Nephron (organoid): Measurements from ENCODE around the gene PTPRD.

Source experiments
- H3K27ac Mint-ChIP-seq, 3 experiments: 2 replicates each; pipeline ENCODE4 v1.8.0; 2020; ENCODE audit warnings: mixed read lengths in 3 of 3, mild to moderate bottlenecking in 2 of 3, moderate library complexity in 1 of 3
- H3K27me3 Mint-ChIP-seq: 2 replicates; pipeline ENCODE4 v1.8.0; 2021; ENCODE audit warnings: low read depth, mild to moderate bottlenecking, moderate library complexity, mixed read lengths
- H3K36me3 Mint-ChIP-seq: 2 replicates; pipeline ENCODE4 v1.8.0; 2020; ENCODE audit warnings: low read depth, mixed read lengths
- H3K4me1 Mint-ChIP-seq: 2 replicates; pipeline ENCODE4 v1.8.0; 2020; ENCODE audit warnings: mixed read lengths
- H3K4me3 Mint-ChIP-seq, 3 experiments: 2 replicates each; pipeline ENCODE4 v1.8.0; 2020; ENCODE audit warnings: mild to moderate bottlenecking in 3 of 3, mixed read lengths in 3 of 3, moderate library complexity in 2 of 3
- H3K9me3 Mint-ChIP-seq: 2 replicates; pipeline ENCODE4 v1.8.0; 2020; ENCODE audit warnings: mixed read lengths
- CTCF ChIP-seq, 3 experiments: fragments of 200-600 bp; sonication (generic); IDR thresholded peaks; one replicate each; pipeline ENCODE4 v1.5.0; 2021; ENCODE audit warnings: antibody characterized with exemption in 3 of 3; ENCODE audit not compliant: unreplicated experiment in 3 of 3

PTPRD gene

DNA sequence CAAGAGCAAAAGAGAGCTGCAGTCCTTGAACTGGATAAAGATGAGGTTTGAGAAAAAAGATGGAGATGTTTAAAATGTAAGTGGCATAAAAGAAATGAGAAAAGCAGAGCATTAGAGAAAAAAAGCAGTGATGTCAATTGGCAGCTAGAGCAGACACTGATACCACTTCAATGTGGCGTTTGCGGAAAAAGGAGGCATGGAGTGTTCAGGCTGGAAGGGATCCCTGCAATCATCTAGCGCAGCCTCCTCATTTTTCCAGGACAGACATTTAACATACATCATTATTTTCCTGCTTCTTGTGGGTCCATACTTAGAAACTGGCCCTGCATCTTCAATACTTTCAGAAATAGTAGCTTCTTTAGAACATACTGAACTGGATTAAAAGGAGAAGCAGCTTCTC lies 563.8 kb downstream of the PTPRD start:
- TF ChIP-seq CTCF (IDR thresholded peaks at IDR 0.05; ENCODE audit: unreplicated experiment in 3 of 3): no peak
- H3K36me3 Mint-ChIP-seq: no peaks in the 10 kb centered on the region
- no peak overlapping the region for H3K4me3 Mint-ChIP-seq
- peaks cover 4% of the 10 kb centered on the region for H3K27me3 Mint-ChIP-seq
- H3K9me3 Mint-ChIP-seq: no peaks in the 10 kb centered on the region
- H3K27ac Mint-ChIP-seq: no peak overlapping the region
- no peaks in the 10 kb centered on the region for H3K4me1 Mint-ChIP-seq

GRCh38 chr9:10045598-10045997 lies 567.2 kb downstream of the PTPRD start:
- H3K36me3 Mint-ChIP-seq: no peaks in the 10 kb centered on the region
- H3K4me1 Mint-ChIP-seq: peaks cover 5% of the 10 kb centered on the region
- TF ChIP-seq CTCF (IDR thresholded peaks at IDR 0.05; ENCODE audit: unreplicated experiment in 3 of 3): peak; percentile 52 to 62 (median 57)
- H3K27me3 Mint-ChIP-seq: peaks cover 4% of the 10 kb centered on the region
- no peak overlapping the region for H3K27ac Mint-ChIP-seq
- no peak overlapping the region for H3K4me3 Mint-ChIP-seq
- no peaks in the 10 kb centered on the region for H3K9me3 Mint-ChIP-seq

DNA sequence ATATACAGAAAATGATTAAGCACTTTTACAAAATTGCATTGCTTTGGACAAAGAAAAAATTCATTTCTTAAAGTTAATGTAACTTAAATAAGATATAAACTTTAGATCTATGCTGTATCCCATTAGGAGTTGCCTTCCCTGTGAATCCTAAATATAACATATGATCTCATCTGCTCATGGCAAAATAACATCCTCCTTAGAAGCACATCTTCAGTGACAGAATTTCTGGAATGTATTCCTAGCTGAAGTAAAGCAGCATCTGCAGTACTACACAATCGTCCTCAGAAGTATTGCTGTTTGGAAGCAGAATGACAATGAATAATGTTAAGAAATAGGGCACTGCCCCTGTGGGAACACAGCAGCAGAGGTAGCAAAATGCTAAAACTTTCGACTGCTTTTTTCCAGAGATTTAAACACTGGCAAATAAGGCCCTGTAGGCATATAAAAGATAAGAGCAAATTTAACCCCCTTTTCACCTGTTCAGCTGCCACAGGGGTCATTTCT lies 571.0 kb downstream of the PTPRD start:
- H3K4me3 Mint-ChIP-seq: no peak overlapping the region
- H3K27ac Mint-ChIP-seq: no peak overlapping the region
- no peak for TF ChIP-seq CTCF (IDR thresholded peaks at IDR 0.05; ENCODE audit: unreplicated experiment in 3 of 3)
- H3K27me3 Mint-ChIP-seq: no peaks in the 10 kb centered on the region
- H3K4me1 Mint-ChIP-seq: peaks cover 5% of the 10 kb centered on the region
- H3K9me3 Mint-ChIP-seq: no peaks in the 10 kb centered on the region
- no peaks in the 10 kb centered on the region for H3K36me3 Mint-ChIP-seq

DNA sequence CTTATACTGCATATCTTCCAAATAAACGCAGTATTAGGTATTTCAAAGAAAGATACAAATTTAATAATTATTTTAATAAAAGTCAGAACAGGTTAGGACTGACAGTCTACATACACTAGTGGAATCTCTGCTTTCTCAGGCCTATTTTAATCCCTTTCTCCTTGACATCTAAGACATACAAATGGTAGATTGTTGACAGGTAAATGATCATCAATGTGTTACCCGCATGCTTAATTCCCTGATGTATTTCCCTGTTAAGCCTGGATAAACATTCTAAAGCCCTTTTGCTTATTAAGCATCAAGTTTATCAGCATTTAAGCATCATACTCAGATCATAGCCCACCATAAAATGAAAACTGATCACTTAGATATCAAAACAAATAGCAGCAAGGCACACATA lies 576.7 kb downstream of the PTPRD start:
- Mint-ChIP-seq H3K27me3 (peaks cover 3% of the 10 kb centered on the region), H3K27ac (no peak overlapping the region), H3K36me3 (no peaks in the 10 kb centered on the region), H3K9me3 (no peaks in the 10 kb centered on the region), H3K4me1 (no peaks in the 10 kb centered on the region), H3K4me3 (no peak overlapping the region)
- TF ChIP-seq CTCF (IDR thresholded peaks at IDR 0.05; ENCODE audit: unreplicated experiment in 3 of 3): no peak

- Mint-ChIP-seq H3K36me3 (peaks cover 3% of the 10 kb centered on the region), H3K4me1 (no peaks in the 10 kb centered on the region), H3K27me3 (peaks cover 3% of the 10 kb centered on the region), H3K4me3 (no peak overlapping the region), H3K27ac (no peak overlapping the region), H3K9me3 (peaks cover 8% of the 10 kb centered on the region)
- no peak for TF ChIP-seq CTCF (IDR thresholded peaks at IDR 0.05; ENCODE audit: unreplicated experiment in 3 of 3)
These were observed 580.6 kb downstream of the PTPRD start for GRCh38 chr9:10032166-10032565.

DNA sequence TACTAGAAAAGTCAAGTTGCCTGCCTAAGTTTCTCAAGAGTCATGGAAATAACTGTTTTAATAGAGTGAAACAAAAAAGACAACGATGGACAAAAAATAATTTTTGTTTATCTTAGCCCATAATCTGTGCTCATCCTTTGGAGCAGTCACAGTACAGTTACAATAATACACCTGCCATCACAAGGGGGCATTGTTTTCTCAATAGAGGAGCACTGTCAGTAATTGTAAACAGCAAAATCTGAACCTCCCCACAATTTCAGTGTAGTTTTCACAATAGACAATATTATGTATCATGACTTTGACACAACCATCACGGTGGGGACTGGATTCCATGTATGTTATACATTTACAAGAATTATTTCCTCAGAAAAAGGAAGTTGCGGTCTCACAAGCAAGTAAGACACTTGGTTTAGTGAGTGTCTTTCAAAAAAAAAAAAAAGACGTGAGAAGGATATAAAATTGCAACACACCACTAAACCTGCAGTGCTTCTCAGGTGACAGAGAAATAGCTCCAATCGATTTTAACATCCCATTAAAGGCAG lies 586.3 kb downstream of the PTPRD start:
- Mint-ChIP-seq H3K36me3 (peaks cover 3% of the 10 kb centered on the region), H3K4me3 (no peak overlapping the region), H3K4me1 (no peaks in the 10 kb centered on the region), H3K9me3 (peaks cover 8% of the 10 kb centered on the region), H3K27me3 (no peaks in the 10 kb centered on the region), H3K27ac (no peak overlapping the region)
- no peak for TF ChIP-seq CTCF (IDR thresholded peaks at IDR 0.05; ENCODE audit: unreplicated experiment in 3 of 3)
